ENCODE data around the gene MTHFSD.

DNA sequence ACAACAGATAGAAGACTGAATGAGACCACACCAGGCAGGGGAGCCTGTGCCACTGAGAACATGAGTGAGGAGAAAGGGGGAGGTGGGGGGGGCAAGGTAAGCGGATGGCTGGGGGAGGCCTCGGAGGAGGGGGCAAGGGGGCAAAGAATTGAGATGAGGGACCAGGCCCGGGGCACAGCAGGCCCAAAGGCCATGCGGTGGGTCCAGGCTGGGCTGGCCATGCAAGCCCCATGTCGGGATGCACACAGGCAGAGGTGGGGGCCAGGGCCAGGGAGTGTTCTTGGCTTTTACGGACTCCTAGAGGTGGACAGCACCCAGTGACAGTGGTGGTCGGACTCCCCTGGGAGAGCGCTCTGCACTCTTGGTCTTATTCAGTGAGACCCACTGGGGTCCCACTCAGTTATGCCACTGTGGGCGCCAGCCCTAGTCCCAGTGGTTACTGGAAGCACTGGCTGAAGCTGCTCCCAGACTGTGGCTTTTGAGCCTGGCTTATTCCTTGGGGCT lies 4.8 kb upstream of the MTHFSD start:
- TF ChIP-seq MYC (IDR thresholded peaks at IDR 0.05; ENCODE audit: low read depth, low read length) (no peak), EZH2 (IDR thresholded peaks at IDR 0.05; ENCODE audit: borderline replicate concordance, low read depth, low read length, severe bottlenecking) (no peak)
